Left forelimb (tissue), 1 donor: ENCODE measurements around the gene KRTAP19-2.
"Not testable (repeated sequence)": the region's sequence is repeated elsewhere in the genome, so short reads cannot be mapped to it uniquely, and the experiment has no call there.

Source experiments
- DNase-seq: peaks from one replicate; pipeline ENCODE4 v3.0.0-alpha.2; 2018; ENCODE audit warnings: low spot score

KRTAP19-2 gene

GRCh38 chr21:30487336-30487735, at the start of gene KRTAP19-2:
Gene KRTAP19-2, minus strand, starts transcription at chr21:30487436. Its CDS starts 88 bp downstream, at chr21:30487348.
- no peak for DNase-seq

- no peak for DNase-seq
Measured at GRCh38 chr21:30518876-30519275, 31.6 kb upstream of the KRTAP19-2 start.

GRCh38 chr21:30515681-30516080, 28.4 kb upstream of the KRTAP19-2 start:
- DNase-seq = no peak

- DNase-seq = not testable (repeated sequence)
Measured at GRCh38 chr21:30505621-30506205, 18.5 kb upstream of the KRTAP19-2 start.

GRCh38 chr21:30502041-30502440, 14.8 kb upstream of the KRTAP19-2 start, which contains the start of gene KRTAP19-5:
Gene KRTAP19-5, minus strand, starts transcription at chr21:30502141. Its CDS starts 51 bp downstream, at chr21:30502090.
- DNase-seq = no peak

GRCh38 chr21:30497065-30497464, 9.8 kb upstream of the KRTAP19-2 start, which contains the start of gene KRTAP19-4:
Gene KRTAP19-4, minus strand, starts transcription at chr21:30497165. Its CDS starts 55 bp downstream, at chr21:30497110.
- no peak for DNase-seq

- no peak for DNase-seq
Measured at GRCh38 chr21:30491963-30492428, 4.8 kb upstream of the KRTAP19-2 start, which contains the start of gene KRTAP19-3. Gene KRTAP19-3, minus strand, starts transcription at chr21:30492013. Its CDS starts 56 bp downstream, at chr21:30491957.

GRCh38 chr21:30486180-30486579, 1.1 kb downstream of the KRTAP19-2 start:
- no peak for DNase-seq

- DNase-seq = no peak
Measured at GRCh38 chr21:30482130-30482529, 5.1 kb downstream of the KRTAP19-2 start.

- no peak for DNase-seq
Measured at GRCh38 chr21:30480145-30480544, 7.1 kb downstream of the KRTAP19-2 start, which contains the start of gene KRTAP19-1. Gene KRTAP19-1, minus strand, starts transcription at chr21:30480367. Its CDS starts 50 bp downstream, at chr21:30480317.

- DNase-seq = no peak
Measured at GRCh38 chr21:30479259-30479658, 8.0 kb downstream of the KRTAP19-2 start.

- no peak for DNase-seq
Measured at GRCh38 chr21:30478004-30478403, 9.2 kb downstream of the KRTAP19-2 start.

- no peak for DNase-seq
Measured at GRCh38 chr21:30468900-30469714, 18.1 kb downstream of the KRTAP19-2 start.

GRCh38 chr21:30463713-30464112, 23.5 kb downstream of the KRTAP19-2 start:
- no peak for DNase-seq

- DNase-seq = no peak
Measured at GRCh38 chr21:30448514-30448913, 38.7 kb downstream of the KRTAP19-2 start.

GRCh38 chr21:30447056-30447455, 40.2 kb downstream of the KRTAP19-2 start:
- DNase-seq = no peak

- DNase-seq = no peak
Measured at GRCh38 chr21:30444204-30444603, 43.0 kb downstream of the KRTAP19-2 start.

- DNase-seq = no peak
Measured at GRCh38 chr21:30443226-30443625, 44.0 kb downstream of the KRTAP19-2 start.

GRCh38 chr21:30439975-30440374, 47.3 kb downstream of the KRTAP19-2 start, which contains the start of gene KRTAP15-1:
Gene KRTAP15-1, plus strand, starts transcription at chr21:30440275. Its CDS starts 53 bp downstream, at chr21:30440328.
- no peak for DNase-seq
